Activated CD8-positive, alpha-beta memory T cell treated with anti-CD3 and anti-CD28 coated beads for 4 hours (primary cell): ENCODE results near the gene MOSPD3.

Experiments
- DNase-seq, 2 donors: peaks; one replicate each; pipeline ENCODE4 v3.0.0-alpha.2; 2020; ENCODE audit warnings: low read depth in 2 of 2

The MOSPD3 gene

DNA sequence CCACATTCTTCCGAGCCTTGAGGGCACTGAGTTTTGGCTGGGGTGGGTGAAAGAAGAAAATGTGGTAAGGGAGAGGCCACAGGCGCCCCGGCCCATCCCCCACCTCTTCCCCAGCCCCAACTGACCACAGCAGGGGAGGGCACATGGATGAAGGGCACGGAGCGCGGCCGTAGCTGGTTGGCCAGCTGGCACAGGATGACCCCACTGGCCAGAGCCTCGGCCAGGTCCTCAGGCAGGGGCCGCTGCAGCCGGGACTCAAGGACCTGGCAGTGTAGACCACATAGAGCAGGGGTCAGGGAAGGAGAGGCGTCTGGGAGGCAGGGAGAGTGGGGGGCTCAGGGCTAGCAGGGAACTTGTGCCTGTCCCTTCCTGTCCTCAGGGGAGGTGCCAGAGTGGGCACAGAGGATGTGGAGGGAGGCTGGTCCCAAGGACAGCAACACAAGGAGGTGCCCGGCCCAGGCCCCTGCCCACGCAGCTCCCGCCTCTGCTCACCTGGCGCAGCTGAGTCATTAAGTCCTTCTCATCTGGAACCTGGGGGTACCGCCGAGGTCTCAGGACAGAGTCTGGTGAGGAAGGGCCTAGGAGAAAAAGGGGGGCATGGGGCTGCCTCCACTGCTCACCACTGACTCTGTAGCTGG lies 36.5 kb upstream of the MOSPD3 start:
- no peak for DNase-seq

DNA sequence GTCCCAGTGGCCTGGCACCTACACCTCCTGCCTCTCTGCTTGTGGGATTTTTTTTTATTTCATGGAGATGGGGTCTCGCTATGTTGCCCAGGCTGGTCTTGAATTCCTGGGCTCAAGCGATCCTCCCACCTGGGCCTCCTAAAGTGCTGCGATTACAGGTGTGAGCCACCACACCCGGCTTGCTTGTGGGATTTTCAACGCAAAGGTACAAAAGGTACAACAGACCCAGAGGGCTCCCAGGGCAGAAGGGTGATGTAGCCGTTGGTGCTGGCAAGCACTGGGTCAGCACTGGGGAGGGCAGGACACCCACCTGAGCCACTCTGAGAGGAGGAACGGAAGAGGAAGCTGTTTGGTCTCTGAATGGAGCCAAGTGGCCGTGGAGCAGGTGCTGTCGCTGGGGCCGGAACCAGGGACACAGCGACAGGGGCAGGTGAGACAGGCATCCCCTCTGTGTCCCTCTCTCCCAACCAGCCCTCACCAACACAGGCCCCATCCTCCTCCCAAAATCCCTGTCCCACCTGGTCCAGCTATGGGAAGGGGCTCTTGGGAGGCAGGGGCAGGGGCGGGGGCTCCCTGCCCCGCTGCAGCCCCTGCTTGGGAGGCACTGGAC lies 35.9 kb upstream of the MOSPD3 start:
- no peak for DNase-seq

DNA sequence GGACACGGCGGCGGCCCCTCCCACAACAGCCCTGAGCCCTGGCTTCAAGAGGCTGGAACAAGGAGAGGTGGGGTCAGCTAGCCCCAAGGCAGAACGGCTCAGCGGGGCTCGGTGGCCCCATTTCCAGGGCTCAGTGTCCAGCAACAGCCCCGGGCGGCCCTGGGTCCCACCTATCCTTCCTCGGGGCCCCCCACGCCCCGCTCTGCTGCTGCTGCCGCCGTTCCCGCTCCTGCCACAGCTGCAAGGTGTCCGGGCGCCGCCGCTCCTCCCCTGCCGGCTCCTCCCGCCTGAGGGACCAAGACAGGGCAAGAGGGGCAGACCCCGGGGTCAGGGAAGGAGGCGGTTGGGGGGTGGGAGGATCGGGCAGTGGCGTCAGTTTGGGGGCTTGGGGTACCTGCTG lies 35.2 kb upstream of the MOSPD3 start:
- DNase-seq, result no peak

DNA sequence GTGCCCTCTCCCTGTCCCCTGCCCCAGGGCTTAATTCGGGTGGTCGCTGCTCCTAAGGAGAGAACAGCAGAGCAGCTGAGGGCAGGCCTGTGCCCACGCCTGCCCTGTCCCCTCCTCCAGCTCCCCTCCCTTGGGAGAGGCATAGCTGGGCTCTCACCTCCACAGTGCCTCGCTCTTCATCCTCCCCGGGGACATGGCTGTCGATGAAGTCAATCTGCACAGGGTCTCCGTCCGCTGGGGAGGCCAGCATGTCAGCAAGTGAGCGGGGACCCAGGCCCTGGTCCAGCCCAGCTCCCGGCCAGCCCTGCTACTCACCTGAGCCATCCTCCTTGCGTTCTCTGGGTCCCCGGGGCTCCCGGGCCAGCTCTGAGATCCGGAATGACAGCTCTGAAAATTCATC lies 34.8 kb upstream of the MOSPD3 start:
- no peak for DNase-seq

DNA sequence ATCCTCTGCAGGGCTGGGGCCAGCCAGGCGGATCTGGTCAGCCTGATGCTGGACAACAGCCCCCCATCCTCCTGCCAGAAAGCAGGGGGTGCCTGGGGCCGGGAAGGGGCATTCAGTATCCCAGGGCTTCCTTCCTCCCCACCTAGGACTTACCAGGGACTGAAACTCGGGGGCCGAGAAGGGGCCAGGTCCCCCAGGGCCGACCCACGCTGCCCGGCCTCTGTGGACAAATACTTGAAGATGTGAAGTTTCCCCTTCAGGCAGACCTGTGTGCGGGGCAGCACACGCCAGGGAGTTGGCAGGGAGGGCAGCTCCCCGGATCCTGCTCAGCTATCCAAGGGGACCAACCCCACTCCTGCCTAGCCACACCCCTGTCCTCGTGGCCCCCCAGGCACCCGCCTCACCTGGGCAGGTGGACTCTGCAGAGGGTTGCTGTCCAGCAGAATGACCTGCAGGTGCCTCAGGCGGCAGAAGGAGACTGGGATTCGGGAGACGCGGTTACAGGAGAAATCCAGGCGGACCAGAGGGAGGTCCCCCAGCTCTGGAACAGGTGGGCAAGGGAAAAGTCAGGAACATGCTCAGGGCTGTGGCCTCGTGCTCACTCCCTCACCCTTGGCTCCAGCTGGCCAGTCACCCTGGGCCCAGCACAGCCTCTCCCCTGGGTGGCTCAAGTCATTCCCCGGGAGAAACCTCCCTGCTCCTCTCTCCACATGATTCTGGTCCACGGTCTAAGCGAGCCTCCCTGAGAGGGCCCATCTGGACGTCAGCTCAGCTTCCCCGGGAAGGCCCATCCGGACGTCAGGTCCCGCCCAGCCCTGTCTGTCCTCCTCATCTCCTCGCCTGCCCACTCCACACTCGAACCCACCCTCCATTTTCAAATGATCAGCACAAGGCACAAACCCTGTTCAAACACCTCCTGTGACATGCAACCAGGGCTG lies 33.8 kb upstream of the MOSPD3 start:
- DNase-seq, result no peak

DNA sequence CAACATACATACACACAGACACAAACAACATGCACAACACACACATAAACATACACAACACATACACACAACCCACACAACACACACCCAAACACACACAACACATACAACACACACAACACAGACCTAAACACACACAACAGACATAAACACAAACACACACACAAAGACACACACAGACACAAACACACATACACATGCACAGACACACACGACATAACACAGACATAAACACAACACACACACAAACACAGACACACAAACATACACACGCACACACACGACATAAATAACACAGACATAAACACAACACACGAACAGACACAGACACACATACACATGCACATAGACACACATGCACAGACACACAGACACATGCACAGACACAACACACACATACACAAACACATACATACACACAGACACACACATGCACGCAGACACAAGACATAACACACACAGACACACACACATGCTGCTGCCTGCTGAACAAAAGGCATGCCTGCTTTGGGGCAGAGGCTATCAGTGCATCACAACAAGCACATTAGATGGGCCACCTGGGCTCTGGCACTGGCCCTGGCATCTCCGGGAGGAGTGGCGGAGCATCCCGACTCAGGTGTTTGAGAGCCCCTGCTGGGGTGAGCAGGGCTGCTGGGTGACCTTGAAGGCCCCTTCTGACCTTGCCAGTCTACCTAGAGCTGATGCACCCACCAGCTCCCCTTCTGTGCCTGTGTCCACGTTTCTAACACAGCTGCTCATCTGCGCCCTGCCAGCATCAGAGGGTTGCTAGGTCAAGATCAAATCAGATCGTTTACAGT lies 31.7 kb upstream of the MOSPD3 start:
- DNase-seq, result no peak

DNA sequence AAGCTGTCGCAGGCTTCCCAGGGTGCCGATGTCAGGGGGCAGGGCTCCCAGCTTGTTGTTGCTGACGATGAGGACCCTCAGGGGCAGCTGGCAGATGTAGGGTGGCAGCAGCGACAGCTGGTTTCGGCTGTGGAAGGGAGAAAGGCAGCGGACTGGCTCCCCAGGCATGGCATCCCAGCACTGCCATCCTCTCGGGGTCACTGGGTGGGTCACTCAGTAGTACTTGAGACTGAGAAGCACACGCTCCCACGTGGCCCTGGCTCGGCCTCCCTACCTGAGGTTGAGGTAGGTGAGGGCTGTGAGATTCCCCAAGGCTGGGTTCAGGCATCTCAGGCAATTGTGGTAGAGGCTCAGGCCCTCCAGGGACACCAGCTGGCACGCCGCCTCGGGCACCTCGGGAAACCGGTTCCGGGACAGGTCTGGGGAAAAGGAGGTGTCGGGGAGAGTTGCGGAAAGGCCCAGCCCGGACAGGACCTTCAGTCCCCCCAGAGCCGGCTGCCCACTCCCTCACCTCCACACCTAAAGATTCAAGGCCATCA lies 30.2 kb upstream of the MOSPD3 start:
- no peak for DNase-seq

DNA sequence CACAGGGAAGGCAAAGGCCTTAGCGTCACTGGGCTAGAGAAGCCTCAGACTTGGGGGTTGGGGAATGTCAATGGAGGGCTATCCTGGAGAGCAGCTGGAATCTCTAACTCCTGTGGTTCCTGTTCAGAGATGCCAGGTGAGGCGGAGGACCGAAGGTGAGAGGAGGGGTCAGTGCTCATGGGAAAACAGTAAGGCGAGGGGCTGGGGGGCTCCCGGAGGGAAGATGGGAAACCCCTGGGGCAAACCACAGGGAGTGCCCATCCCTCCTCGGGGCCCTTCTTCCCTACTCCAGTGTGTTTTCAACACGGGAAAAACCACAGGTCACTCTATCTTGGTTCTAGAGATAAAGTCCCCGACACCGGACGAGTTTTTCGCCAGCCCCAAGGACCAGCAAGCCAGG lies 29.7 kb upstream of the MOSPD3 start:
- no peak for DNase-seq

DNA sequence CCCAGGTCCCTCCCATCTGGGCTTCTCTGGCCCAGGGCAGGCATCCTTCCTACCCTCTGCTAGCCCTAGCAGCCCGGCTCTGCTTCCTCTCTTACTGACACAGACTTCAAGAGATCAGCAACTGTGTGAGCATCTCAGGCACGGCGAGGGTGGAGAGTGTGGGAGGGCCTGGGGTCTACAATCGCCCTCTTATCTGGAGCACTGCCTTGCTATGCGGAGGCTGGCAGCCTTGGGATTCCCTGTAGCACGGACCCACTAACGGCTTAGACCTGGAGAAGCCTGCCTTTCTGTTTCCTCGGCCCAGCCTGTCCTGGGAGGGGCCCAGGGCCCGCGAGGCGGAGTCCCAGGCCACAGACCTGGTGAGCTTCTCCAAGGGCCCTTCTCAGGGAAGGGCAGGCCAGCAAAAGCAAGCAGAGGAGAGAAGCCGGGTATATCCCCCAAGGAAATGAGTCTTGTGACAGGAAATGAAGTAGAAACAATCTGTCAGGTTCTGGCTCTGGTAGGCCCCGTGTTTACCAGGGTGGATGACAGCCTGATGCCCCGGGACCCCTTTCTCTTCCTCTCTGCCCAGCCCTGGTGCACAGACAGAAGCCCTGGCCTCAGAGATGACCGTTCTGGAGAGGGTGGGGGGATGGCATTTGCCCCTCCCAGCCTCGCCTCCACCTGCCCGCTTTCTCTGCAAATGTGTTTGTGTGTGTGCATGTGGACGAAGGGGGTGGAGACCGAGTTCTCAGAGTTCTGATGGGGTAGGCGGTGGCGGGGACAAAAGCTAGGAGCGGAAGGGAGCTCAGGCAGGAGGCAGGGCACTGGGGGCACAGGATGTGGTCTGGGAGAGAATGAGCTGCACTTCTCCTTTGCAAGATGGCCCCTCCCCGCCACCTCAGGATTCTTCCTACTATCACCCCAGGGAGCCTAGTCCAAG lies 28.9 kb upstream of the MOSPD3 start:
- no peak for DNase-seq

DNA sequence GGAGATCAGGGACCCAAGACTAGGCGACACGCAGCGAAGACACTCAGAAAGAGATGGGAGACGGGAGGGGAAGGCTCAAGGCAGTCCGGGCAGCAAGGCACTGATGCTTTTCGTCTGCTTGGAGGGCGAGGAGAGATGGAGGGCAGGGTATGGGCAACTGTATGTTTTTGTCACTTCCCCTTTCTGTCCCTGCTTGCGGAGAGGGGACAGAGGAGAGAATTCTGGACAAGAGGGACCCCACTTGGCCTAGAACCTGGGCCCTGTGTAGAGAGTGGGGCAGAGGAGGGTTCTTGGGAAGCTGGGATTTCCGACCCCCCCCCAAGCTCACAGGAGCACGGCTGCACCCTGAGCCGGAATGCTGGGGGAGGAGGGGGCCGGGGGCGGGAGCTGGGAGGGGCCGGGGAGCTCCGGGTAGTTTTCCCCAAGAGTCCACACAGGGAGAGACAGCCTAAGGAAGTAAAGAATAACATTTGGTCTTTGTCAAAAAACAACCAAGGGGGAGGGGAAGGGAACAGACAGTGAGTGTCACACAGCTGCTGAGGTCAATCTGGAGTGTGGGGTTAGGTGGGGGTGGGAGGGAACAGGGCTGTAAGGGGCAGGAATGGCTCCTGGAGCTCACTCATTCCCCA lies 28.2 kb upstream of the MOSPD3 start:
- DNase-seq, result no peak

DNA sequence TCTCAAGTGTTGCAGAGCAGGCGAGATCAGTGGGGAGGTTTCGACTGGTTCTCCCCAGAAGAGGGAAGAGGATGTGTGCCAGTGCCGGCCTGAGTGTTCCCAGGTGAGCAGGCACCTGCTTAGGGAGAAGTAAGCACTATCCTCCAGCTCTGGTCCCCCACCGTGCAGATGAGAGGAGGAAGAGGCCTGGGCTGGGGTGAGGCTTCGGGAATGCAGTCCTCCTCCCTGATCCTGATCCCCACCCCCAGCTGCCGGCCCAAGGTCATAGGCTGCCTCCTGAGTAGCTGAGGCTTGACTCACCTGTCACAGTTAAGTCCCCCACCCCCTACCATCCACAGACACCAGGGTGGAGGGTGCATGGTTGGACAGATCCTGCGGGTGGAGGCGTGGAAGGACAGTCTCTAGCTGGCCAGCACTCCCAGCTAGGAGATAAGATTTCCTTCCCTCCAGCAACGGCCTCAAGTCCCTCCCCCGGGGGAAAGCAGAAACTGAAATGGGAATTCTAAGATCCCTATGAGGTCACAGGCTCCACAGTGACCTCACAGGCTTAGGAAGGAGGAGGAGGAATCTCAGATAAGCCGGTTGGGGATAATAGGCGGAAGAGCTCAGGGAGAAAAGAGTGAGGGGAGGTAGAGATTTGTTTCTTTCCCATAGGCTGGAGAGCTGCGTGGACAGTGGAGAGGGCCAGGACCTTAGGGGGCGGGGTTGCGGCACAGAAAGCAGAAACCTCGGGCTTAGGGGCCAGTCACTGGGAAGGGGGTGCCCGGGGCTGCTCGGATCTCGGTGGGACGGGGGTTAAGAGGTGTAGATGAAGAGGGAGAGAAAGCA lies 27.4 kb upstream of the MOSPD3 start:
- no peak for DNase-seq

DNA sequence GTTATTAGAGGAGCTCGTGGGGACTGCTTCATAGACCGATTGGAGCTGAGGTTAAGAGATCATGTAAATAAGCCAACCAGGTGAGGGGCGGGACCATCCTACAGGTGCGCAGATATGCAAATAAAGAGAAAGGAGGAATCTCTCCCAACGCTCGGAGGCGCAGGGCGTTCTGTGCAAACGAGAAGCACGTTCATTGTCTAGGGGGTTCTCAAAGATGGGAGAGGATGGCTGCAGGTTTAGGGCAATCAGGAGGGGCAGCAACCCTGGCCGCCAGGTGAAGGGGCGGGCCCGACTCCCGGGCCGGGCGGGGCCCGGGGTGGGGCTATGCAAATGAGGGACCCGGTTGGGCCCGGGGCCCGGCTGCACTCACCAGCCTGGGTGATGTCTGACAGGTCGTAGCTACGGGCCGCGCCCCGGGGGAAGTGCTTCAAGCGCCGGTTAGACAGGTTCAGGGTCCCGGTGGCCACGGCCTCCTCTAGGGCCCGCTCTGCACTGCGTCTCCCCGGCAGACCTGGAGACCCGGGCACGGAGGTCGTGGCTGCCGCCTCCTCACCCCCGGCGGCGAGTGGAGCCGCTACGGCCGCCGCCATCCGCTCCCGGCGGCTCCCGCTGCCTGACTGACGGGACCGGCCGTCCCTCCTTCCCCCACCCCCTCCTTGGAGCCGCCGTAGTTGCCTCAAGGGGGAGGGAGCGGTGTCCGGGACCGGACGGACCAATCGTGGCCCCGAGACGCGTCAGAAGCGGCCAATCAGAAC lies 26.7 kb upstream of the MOSPD3 start, which contains the start of gene LRCH4:
LRCH4 (minus strand) TSS at position 619 of the 755 bp plus-strand sequence; CDS start at position 590, 29 bp downstream.
- DNase-seq, result no peak

DNA sequence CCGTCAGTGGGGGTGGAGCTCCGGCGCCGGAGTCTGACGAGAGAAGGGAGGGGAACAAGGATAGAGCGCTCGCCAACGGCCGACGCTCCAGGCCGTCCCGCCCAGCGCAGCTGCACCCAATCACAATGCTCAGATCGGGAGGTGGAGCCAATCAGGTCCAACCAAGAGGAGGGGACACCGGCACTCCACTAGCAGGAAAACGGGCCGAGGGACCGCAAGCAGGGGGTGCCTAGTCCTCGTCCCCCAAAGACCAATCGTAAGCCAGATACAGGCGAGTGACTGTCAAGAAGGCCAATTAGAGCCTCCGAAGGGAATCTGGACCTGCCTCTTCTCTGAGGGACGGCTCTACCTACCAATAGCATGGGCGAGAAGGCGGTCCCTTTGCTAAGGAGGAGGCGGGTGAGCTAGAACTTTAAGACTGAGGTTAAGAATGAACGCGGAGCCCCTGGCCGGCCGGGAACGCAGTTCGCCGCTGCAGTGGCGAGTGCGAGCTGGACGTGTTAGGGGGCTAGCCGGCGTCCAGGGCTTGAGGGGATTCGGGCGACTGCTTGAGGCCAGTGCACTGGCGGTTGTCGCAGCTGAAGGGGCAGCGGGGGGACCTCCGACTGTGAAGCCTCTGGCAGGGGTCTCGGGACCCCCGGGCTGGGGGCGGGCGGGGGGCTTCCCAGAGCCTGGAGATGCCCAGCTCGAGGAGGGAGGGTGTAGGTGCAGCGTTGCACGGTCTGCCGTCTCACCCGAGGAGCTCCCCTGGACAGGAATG lies 25.9 kb upstream of the MOSPD3 start, which contains the start of gene FBXO24:
FBXO24 (plus strand) TSS at position 63 of the 760 bp plus-strand sequence; CDS start at position 361, 298 bp downstream.
- DNase-seq, result peak; percentile 97 to 99

DNA sequence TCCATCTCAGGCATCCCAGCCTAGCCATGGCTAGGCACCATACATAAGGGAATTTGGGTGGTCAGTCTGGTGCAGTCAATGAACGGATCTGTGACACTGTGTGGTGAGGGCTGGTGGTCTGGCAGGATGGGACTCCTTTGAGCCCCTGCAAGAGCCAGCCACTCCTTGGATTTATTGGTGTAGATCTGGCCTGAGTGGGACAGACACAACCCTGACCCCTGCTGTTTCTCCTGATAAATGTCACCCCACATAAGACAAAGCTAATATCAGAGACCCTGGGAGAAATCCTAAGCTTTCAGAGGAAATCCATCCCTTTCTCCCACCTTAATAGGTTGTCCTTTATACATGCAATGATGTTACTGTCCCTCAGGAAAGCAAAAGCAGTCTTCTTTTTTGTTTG lies 23.9 kb upstream of the MOSPD3 start:
- no peak for DNase-seq

DNA sequence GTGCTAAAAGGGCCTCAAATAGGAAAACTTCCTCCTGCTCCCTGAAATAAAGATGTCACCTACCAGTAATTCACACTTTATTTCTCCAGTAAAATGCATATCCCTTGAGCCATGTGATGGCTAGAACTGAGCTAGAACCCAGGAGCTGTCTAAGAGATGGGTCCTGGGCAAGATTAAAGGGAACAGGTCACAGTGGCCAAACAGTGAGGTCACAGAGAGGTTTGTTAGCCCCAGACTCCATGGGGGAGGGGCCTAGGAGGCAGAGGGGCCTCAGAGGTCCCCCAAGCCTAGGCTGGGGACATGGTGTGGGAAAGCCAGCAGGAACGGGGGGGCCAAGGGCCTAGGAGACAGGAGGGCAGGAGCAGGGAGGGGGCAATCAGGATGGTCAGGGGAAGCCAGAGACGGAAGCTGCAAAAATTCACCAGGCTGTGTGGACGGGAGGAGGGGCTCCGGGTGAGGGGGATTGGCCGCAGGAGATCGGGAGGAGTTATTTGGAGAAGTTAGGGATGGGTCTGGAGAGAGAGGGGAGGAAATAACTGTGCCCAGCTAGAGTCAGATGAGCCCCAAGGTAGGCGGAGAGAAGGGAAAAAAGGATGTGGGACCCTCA lies 22.9 kb upstream of the MOSPD3 start:
- DNase-seq, result no peak

DNA sequence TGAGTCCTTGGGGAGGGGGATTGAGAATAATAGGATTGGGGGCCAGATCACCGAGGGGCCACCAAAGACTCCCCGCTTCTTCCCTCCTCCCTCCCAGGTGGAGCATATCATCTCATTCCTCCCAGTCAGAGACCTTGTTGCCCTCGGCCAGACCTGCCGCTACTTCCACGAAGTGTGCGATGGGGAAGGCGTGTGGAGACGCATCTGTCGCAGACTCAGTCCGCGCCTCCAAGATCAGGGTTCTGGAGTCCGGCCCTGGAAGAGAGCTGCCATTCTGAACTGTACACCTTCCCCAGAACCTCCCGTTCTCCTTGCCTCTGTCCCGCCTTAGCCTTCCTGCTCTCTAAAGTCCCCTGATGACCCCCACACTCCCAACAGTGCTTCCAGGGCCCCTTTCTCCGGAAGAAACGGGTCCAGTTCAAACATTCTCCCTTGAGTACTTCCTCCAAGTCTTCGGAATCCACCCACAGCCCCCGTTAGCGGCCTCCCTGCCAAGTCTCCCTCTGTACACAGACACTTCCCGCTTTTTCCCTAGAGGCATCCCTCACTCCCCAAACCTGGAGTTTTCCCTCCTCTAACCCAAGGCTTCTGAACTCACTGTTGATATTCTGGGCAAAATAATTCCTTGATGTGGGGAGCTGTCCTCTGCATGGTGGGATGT lies 22.1 kb upstream of the MOSPD3 start:
- DNase-seq, result no peak
